HG02678 (cell line): ENCODE measurements around the gene SH3D21.

Experiments used
- ATAC-seq: cut with Tn5 transposase; IDR thresholded peaks from one replicate; pipeline ENCODE4 v1.9.1; 2021; ENCODE audit warnings: mild to moderate bottlenecking, moderate library complexity; ENCODE audit not compliant: unreplicated experiment

SH3D21 gene

DNA sequence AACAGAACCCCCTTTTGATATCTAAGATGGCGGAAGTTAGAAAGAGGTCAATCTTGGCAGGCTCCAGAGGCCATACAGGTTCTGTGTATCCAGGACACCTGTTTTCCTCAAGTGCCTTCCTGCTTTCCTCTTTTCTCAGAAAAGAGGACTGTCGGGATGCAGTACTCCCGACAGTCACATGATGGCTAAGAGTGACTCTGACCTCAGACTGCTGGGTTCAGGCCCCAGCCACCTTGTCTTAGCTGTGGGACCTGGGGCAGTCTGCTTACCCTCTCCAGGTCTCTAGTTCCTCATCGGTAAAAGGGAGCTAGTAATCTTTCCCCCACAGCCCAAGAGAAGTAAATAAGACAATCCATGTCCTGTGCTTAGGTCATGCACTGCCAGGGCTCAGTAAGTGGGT is 49.6 kb downstream of the SH3D21 start:
- no peak for ATAC-seq

DNA sequence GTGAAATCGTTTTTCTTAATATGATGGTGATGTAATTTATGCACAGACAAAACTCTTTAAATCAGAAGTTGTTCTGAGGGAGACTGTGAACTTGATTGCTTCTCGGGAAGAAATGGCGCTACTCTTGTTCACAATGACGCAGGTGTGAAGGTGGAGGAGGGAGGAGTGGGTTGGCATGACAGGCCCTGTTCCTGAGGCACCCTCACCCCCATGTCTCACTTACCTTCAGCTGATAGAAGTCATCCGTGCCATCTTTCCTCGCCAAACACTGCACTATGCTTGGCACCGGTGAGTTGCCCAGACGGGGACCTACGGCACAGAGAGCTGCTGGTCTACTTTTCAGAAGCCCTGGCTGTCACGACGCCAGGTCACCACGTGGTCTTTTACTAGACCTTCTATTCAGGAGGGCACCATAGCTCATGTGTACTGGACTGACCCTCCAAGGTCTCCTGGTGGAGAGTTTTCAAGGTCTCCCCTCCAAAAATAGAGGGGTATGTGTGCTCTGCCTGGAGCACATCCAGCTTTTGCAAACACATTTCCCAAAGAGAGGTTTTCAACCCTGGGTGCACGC is 52.4 kb downstream of the SH3D21 start:
- no peak for ATAC-seq

DNA sequence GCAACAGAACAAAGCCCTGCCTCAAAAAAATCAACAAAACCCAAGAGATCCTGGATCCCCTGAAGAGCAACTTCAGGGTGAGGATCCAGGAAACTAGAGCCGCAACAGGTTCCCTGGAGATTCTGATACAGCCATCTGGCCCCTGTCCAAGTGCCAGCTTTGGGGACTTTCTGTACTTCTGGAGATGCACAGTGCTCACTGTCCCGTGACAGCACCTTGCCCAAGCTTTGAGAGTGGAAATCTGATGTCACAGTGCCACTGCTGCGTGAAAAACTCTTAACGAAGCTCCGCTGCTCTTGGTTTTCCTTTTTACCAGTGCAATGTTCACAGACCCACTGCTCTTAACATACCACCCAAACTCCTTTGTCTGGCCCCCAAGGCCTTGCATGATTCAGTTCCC is 53.2 kb downstream of the SH3D21 start:
- ATAC-seq = no peak

DNA sequence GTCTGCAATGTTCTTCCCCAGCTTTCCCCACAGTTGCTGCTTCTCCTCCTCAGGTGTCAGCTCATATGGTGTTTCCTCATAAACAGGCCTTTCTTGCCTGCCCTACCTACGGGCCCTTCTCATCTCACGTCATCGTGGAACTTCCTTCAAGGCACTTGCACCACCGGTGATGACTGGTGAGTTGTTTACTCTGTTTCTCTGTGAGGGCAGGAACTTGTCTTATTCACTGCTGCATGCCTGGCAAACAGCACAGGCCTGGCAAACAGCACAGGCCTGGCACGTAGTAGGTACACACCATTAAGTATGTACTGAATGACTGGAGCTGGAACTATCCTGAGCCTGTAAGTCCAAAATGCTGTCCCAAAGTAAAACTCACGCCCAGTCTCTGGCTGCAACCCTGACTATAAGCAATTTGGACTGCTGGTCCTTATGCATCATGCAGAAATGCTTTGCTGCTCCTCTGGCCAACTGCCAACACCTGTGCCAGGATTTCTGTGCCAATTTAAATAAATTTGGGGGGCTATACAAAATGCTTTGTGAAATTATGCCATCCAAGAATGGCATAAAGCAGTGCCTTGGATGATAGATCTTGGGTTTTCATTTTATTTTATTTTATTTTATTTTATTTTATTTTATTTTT is 53.9 kb downstream of the SH3D21 start:
- ATAC-seq = no peak

DNA sequence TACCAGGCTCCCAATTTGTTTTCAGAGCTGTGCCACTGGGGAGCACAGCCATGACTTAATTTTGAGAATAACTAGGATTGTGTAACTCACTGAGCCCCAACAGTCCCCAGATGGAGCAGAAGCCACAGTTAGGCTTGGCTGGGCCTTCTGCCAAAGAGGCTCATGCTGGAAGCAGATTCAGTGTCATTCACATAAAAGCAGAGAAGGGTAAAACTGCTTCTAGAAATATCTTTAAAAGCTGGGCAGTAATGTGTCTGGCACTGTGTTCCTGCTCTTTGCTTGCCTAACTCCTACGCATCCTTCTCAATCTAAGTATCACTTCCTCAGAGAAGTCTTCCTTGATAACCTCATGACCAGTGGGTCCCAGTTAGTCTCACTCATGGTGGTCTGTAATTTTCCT is 59.2 kb downstream of the SH3D21 start:
- no peak for ATAC-seq

DNA sequence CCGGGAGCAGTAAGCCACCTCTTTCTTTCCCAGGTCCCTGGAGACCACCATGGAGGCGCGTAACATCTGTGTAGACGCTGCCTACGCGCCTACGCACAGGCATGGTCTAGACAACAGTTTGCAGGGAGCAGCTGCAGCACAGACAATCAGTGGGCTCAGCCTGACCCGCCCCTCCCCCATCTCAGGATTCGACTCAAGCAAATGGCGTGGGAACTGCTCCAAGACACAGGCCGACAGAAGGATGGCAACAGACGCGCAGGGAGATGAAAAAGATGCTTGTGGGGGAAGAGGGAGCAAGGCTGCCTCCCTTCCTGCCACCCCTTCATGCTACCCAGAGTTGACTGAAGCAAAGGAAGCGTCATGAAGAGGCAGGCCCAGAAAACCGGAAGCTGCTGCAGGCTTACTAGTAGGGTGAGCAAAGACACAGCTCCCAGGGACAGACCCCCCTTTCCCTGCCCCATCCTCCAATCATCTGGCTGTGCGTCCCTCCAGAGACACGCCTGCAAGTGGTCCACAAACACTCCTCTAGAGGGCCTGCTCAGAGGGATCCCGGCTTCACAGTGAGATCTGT is 60.0 kb downstream of the SH3D21 start:
- no peak for ATAC-seq

DNA sequence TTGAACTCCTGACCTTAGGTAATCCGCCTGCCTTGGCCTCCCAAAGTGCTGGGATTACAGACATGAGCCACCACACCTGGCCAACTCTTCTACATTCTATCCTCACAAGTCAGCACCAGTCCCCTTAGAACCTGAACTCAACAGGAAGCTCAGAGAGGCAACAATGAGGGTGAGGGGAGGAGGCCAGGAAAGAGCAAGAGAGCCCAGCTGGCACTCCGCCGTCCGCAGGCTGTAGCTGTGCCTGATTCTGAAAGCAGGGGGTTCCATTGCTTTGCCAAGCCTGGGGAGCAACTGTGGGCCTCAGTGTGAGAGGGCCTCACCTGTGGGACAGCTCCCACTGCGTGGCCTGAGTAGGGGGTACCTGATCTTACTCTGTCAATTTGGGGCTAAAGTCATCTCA is 60.9 kb downstream of the SH3D21 start:
- no peak for ATAC-seq

DNA sequence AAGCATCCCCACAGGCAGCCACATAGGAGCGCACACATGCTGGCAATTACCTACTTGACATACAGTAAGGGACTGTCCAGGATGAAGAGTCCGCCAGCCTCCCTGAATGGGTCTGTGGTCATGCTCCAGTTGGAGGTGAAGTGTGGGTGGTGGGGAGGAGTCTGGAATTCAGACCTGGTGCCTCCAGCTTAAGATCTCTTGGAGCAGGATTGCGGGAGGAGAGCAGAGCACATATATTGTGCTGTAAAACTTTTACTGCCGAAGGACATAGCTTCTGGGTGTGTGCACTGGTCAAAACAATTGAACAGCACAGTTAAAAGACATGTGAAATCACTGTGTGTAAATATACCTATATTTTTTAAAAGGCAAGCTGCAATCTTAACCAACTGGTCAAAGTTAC is 61.6 kb downstream of the SH3D21 start:
- ATAC-seq = no peak

DNA sequence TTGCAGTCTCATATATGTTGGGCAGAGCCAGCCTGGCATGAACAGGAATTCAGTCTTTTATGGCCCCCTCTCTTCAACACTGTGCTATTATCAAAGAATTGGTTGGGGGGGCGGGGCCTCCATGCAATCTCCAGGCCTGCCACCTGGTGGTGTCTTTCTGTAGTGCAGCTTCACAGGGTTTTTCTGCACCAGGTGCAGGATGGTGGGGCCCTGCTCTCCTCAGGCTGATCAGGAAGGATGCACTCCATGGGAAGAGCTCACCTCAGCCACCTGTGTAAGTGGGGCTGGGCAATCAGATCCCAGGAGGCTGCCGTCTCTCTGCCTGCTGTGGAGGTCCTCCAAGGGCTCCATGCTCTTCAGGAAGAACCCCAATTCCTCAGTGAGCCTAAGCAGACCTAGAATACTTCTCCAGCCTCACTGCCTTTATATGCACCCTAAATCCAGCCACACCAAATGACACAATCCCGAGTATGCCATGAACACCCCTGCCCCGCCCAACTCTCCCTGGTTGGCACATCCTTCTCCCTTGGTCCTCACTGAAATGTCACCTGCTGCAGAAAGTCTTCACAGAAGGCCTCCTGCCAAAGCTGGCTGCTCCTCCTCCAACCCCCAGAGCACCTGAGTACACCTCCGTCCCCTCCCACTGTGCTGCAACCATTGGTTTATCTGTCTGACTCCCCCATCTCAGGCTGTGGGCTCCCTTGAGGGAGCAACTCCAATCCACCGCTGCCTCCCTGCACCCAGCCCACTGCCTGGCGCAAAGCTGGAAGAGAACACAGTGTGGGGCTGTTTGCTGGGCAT is 63.1 kb downstream of the SH3D21 start:
- no peak for ATAC-seq
